Pulmonary artery endothelial cell (primary cell): ENCODE data around the gene CAP2. TPM values are rescaled to one million over a fixed set of nuclear protein-coding genes. Genes with fewer than 3 reads are reported as not detected.
A peak's percentile ranks its signal among the peaks of the same experiment; 100 is the strongest.

Experiments used
- DNase-seq: peaks from one replicate; pipeline ENCODE4 v3.0.0-alpha.2; 2011; ENCODE audit warnings: low read depth, low spot score
- total RNA-seq: library from RNA; depleted of rRNA; stranded (reverse); fragments of >200 nt; gene quantifications from 2 replicates; pipeline ENCODE4 v1.2.3, GENCODE V29; 2014

CAP2 gene
- total RNA-seq, 1 donor from 2014 or later: 4.3 TPM

GRCh38 chr6:17473554-17473953, 80.2 kb downstream of the CAP2 start:
- no peak for DNase-seq

GRCh38 chr6:17474289-17474688, 80.9 kb downstream of the CAP2 start:
- DNase-seq: no peak

- no peak for DNase-seq
These were observed 82.3 kb downstream of the CAP2 start for GRCh38 chr6:17475606-17476244.

GRCh38 chr6:17476511-17476910, 83.1 kb downstream of the CAP2 start:
- DNase-seq: no peak

- DNase-seq: no peak
These were observed 84.0 kb downstream of the CAP2 start for GRCh38 chr6:17477356-17477755.

GRCh38 chr6:17478223-17478907, 85.0 kb downstream of the CAP2 start:
- no peak for DNase-seq

- DNase-seq: no peak
These were observed 85.6 kb downstream of the CAP2 start for GRCh38 chr6:17478946-17479345.

- no peak for DNase-seq
These were observed 87.1 kb downstream of the CAP2 start for GRCh38 chr6:17480476-17480875.

GRCh38 chr6:17482711-17483110, 89.3 kb downstream of the CAP2 start:
- no peak for DNase-seq

- DNase-seq: no peak
These were observed 90.1 kb downstream of the CAP2 start for GRCh38 chr6:17483391-17484016.

GRCh38 chr6:17484201-17484849, 90.9 kb downstream of the CAP2 start:
- no peak for DNase-seq

GRCh38 chr6:17485181-17485580, 91.8 kb downstream of the CAP2 start:
- no peak for DNase-seq

- DNase-seq: no peak
These were observed 92.6 kb downstream of the CAP2 start for GRCh38 chr6:17485946-17486345.

GRCh38 chr6:17486680-17487079, 93.3 kb downstream of the CAP2 start:
- DNase-seq: no peak

GRCh38 chr6:17490724-17491123, 97.3 kb downstream of the CAP2 start:
- no peak for DNase-seq

- DNase-seq: peak; percentile 90
These were observed 98.2 kb downstream of the CAP2 start for GRCh38 chr6:17491416-17492142.

GRCh38 chr6:17492350-17492749, 99.0 kb downstream of the CAP2 start:
- no peak for DNase-seq

- peak; percentile 64 for DNase-seq
These were observed 99.9 kb downstream of the CAP2 start for GRCh38 chr6:17493286-17493685.

GRCh38 chr6:17494177-17494576, 100.8 kb downstream of the CAP2 start:
- no peak for DNase-seq

- DNase-seq: peak; percentile 79
These were observed 101.5 kb downstream of the CAP2 start for GRCh38 chr6:17494919-17495318.

GRCh38 chr6:17497535-17498095, 104.2 kb downstream of the CAP2 start:
- no peak for DNase-seq
